ENCODE measurements around the gene EGR1.
"Not testable (repeated sequence)": the region's sequence is repeated elsewhere in the genome, so short reads cannot be mapped to it uniquely, and the experiment has no call there.

Gene EGR1

DNA sequence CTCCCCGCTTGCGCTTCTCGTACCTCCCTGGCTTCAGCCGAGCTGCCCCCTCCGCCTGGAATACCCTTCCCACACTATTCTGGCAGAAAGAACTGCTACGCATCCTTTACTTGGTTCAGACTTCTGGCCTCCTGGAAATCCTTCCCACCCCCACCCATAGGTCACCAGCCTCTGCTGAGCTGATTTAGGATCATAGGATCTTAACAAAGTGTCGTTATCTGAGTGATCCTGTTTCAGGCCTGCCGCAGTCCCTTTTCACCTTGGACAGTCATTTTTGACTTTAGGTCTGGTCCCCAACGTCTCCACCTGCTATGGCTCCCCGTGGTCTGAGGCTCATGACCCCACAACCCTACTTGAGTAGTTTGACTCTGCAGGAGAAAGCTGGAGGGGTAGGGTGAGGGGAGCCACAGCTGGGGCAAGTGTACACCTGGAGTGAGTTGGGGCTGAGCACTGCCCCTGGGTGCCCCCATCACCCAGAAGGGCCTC, 27.3 kb downstream of the EGR1 start:
- Histone ChIP-seq H3K4me3 (ENCODE audit: low read length) (peak overlapping the region; percentile 57), H3K4me1 (ENCODE audit: insufficient read depth, low read length) (peaks cover 42% of the 10 kb centered on the region), H3K27me3 (ENCODE audit: insufficient read depth, low read length) (no peaks in the 10 kb centered on the region), H3K9me3 (ENCODE audit: low read length) (no peaks in the 10 kb centered on the region), H2AFZ (ENCODE audit: low read depth, low read length) (peak overlapping the region; percentile 64), H3K36me3 (ENCODE audit: insufficient read depth, low read length) (no peaks in the 10 kb centered on the region)

GRCh38 chr5:138495351-138495750, 30.1 kb downstream of the EGR1 start:
- Histone ChIP-seq H3K4me3 (ENCODE audit: low read length) (no peak overlapping the region), H3K9me3 (ENCODE audit: low read length) (no peaks in the 10 kb centered on the region), H3K4me1 (ENCODE audit: insufficient read depth, low read length) (peaks cover 32% of the 10 kb centered on the region), H3K36me3 (ENCODE audit: insufficient read depth, low read length) (no peaks in the 10 kb centered on the region), H2AFZ (ENCODE audit: low read depth, low read length) (no peak overlapping the region), H3K27me3 (ENCODE audit: insufficient read depth, low read length) (no peaks in the 10 kb centered on the region)

DNA sequence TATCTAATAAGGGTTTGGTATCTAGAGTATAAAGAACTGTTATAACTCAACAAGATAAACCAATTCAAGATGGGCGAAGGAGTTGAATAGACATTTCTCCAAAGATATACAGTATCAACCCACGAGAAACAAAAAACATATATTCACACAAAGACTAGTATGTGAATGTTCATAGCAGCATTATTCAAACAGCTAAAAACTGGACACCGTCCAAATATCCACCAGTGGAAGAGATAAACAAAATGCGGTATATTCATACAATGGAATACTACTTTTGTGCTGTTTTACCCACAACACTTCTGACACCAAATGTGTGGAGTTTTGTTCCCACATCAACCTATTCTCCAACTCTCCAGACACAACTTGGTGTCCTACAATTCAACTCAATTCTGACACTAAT, 33.1 kb downstream of the EGR1 start:
- Histone ChIP-seq H3K4me3 (ENCODE audit: low read length) (no peak overlapping the region), H3K36me3 (ENCODE audit: insufficient read depth, low read length) (no peaks in the 10 kb centered on the region)

DNA sequence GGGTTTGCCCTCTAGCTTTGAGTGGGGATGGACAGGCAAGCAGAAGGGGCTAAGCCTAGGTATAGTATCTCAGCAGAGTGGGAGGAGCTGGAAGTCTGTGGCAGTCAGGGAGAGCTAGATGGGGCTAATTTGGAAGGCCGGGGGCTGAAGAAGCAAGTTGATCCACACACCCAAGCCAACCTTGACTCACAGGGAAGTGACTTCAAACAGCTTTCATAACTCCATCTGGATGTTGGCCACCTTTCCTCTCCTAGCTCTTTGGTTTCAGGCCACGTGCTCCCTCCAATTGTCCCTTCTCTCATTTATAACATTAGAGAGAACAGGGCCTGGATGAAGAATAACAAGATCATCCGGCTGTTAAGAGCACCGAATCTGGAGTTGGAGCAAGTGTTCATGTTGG, 36.8 kb downstream of the EGR1 start:
- no peak overlapping the region for H3K4me3 ChIP-seq (ENCODE audit: low read length)
- peaks cover 2% of the 10 kb centered on the region for H3K4me1 ChIP-seq (ENCODE audit: insufficient read depth, low read length)
- peaks cover 8% of the 10 kb centered on the region for H3K36me3 ChIP-seq (ENCODE audit: insufficient read depth, low read length)
- no peaks in the 10 kb centered on the region for H3K9me3 ChIP-seq (ENCODE audit: low read length)
- H2AFZ ChIP-seq (ENCODE audit: low read depth, low read length) = no peak overlapping the region
- no peaks in the 10 kb centered on the region for H3K27me3 ChIP-seq (ENCODE audit: insufficient read depth, low read length)

More for the DNA sequence above, 33.1 kb downstream of the EGR1 start:
- Histone ChIP-seq H3K9me3 (ENCODE audit: low read length) (no peaks in the 10 kb centered on the region), H3K4me1 (ENCODE audit: insufficient read depth, low read length) (peaks cover 6% of the 10 kb centered on the region), H3K27me3 (ENCODE audit: insufficient read depth, low read length) (no peaks in the 10 kb centered on the region), H2AFZ (ENCODE audit: low read depth, low read length) (no peak overlapping the region)

- peaks cover 2% of the 10 kb centered on the region for H3K4me1 ChIP-seq (ENCODE audit: insufficient read depth, low read length)
- H3K4me3 ChIP-seq (ENCODE audit: low read length) = no peak overlapping the region
- H3K27me3 ChIP-seq (ENCODE audit: insufficient read depth, low read length) = no peaks in the 10 kb centered on the region
- peaks cover 10% of the 10 kb centered on the region for H3K36me3 ChIP-seq (ENCODE audit: insufficient read depth, low read length)
- no peaks in the 10 kb centered on the region for H3K9me3 ChIP-seq (ENCODE audit: low read length)
- H2AFZ ChIP-seq (ENCODE audit: low read depth, low read length) = no peak overlapping the region
These were observed 37.2 kb downstream of the EGR1 start for GRCh38 chr5:138502521-138502920.

- no peak overlapping the region for H3K4me3 ChIP-seq (ENCODE audit: low read length)
- H2AFZ ChIP-seq (ENCODE audit: low read depth, low read length) = no peak overlapping the region
- H3K4me1 ChIP-seq (ENCODE audit: insufficient read depth, low read length) = peaks cover 2% of the 10 kb centered on the region
- H3K27me3 ChIP-seq (ENCODE audit: insufficient read depth, low read length) = no peaks in the 10 kb centered on the region
- peaks cover 21% of the 10 kb centered on the region for H3K36me3 ChIP-seq (ENCODE audit: insufficient read depth, low read length)
- no peaks in the 10 kb centered on the region for H3K9me3 ChIP-seq (ENCODE audit: low read length)
These were observed 38.4 kb downstream of the EGR1 start for GRCh38 chr5:138503487-138504270.

GRCh38 chr5:138504799-138505198, 39.5 kb downstream of the EGR1 start:
- peaks cover 30% of the 10 kb centered on the region for H3K36me3 ChIP-seq (ENCODE audit: insufficient read depth, low read length)
- H3K27me3 ChIP-seq (ENCODE audit: insufficient read depth, low read length) = no peaks in the 10 kb centered on the region
- peaks cover 7% of the 10 kb centered on the region for H3K4me1 ChIP-seq (ENCODE audit: insufficient read depth, low read length)
- H2AFZ ChIP-seq (ENCODE audit: low read depth, low read length) = no peak overlapping the region
- H3K4me3 ChIP-seq (ENCODE audit: low read length) = no peak overlapping the region
- no peaks in the 10 kb centered on the region for H3K9me3 ChIP-seq (ENCODE audit: low read length)

DNA sequence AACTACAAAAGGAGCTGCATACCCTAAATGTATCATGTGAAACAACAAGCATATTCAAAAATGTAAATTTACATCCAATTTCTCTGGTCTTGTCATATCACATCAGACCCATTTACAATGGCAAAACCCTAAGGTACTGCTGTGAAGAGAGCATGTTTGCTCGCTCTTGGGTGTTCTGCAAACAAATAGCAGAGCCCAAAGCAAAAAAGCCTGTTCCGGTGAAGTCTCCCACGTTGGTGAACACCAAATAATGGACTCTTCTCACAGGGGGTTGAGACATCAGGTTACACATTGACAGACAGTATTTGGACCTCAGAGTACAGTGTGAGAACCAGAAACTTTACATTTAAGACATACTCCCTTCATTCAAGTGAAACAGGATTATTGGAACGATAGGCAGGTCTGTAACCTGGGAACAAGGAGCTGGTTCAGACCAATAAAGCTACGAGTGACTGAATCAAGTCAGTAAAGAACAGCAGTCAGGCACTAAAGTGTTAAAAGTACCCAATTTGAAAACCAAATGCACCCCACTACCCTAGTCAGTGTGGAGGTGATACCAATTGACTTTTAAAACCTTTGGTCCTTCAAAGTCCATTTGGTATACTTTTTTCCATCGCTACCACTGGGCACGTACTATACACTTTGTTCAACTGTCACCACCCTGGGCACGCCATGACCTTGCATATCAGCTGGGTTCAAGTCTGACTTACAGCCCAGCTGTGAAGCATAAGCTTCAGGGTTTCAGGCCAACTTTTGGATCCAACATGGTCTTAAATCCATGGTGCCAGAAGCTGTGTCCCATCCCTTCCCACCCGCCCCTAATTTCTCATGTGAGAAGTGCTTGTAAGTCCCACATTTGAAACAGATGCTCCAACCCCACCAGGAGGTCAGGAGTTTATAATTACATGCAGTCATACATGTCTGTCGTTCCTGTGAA, 41.4 kb downstream of the EGR1 start:
- no peak overlapping the region for H2AFZ ChIP-seq (ENCODE audit: low read depth, low read length)
- H3K36me3 ChIP-seq (ENCODE audit: insufficient read depth, low read length) = peaks cover 47% of the 10 kb centered on the region

DNA sequence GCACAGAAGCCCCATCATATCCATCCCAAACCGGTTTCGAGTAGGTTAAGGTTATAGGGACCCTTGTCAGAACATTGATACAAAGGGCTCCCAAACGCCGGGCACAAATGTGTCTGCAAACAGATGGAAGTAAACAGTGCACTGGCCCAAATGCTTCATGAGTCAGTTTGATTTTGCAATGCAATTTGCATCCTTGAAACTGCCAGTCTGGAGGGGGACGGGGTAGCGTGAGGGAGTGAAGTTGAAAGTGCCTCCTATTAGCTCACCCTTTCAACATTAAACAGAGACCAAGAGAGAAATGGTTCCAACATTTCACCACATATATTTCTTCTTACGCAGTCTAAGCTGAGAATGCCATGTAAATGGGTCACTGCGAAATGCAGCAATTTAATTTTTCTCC, 42.2 kb downstream of the EGR1 start:
- H3K36me3 ChIP-seq (ENCODE audit: insufficient read depth, low read length) = peaks cover 55% of the 10 kb centered on the region
- not testable (repeated sequence) for H3K27me3 ChIP-seq (ENCODE audit: insufficient read depth, low read length); H3K4me1 ChIP-seq (ENCODE audit: insufficient read depth, low read length); H2AFZ ChIP-seq (ENCODE audit: low read depth, low read length); H3K4me3 ChIP-seq (ENCODE audit: low read length); H3K9me3 ChIP-seq (ENCODE audit: low read length)

More for the DNA sequence above, 41.4 kb downstream of the EGR1 start:
- Histone ChIP-seq H3K4me1 (ENCODE audit: insufficient read depth, low read length) (peaks cover 7% of the 10 kb centered on the region), H3K27me3 (ENCODE audit: insufficient read depth, low read length) (no peaks in the 10 kb centered on the region), H3K4me3 (ENCODE audit: low read length) (no peak overlapping the region), H3K9me3 (ENCODE audit: low read length) (no peaks in the 10 kb centered on the region)

GRCh38 chr5:138508958-138509357, 43.7 kb downstream of the EGR1 start:
- Histone ChIP-seq H2AFZ (ENCODE audit: low read depth, low read length) (no peak overlapping the region), H3K4me3 (ENCODE audit: low read length) (no peak overlapping the region), H3K27me3 (ENCODE audit: insufficient read depth, low read length) (no peaks in the 10 kb centered on the region), H3K4me1 (ENCODE audit: insufficient read depth, low read length) (peaks cover 5% of the 10 kb centered on the region), H3K36me3 (ENCODE audit: insufficient read depth, low read length) (peaks cover 69% of the 10 kb centered on the region), H3K9me3 (ENCODE audit: low read length) (no peaks in the 10 kb centered on the region)

GRCh38 chr5:138514021-138514420, 48.7 kb downstream of the EGR1 start:
- Histone ChIP-seq H3K4me1 (ENCODE audit: insufficient read depth, low read length) (peaks cover 4% of the 10 kb centered on the region), H2AFZ (ENCODE audit: low read depth, low read length) (no peak overlapping the region), H3K9me3 (ENCODE audit: low read length) (no peaks in the 10 kb centered on the region), H3K4me3 (ENCODE audit: low read length) (no peak overlapping the region), H3K27me3 (ENCODE audit: insufficient read depth, low read length) (no peaks in the 10 kb centered on the region), H3K36me3 (ENCODE audit: insufficient read depth, low read length) (peaks cover 89% of the 10 kb centered on the region)

DNA sequence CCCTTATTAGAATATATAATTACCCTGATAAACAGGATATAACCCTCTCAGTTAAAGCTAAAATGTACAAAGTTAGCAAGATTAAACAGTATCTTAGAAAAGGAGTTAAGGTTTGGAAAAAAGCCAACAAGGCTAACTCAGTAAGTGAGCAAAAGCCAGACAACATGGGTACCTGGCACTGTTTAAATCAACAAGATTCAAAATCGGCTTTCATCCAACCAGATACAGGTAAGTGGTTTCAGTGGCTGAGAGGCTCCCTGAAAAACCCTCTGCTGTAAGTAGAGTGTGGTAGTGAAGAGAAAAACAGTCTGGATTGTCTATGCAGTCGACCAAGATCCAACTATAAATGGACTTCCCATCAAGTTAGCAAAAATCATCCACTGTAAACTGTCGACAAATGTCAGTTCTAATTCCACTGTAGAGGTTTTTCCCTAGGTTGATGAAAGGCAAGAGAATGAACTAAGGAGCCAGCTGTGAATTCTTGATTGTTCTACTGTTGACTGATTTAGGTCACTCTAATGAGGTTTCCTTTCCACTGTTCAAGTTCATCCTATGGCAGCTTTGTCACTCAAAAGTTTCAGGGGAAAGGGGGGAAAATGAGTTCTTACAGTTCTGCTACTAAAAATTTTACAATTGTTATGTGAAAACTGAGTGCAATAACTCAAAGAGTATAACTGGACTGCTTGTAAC, 50.4 kb downstream of the EGR1 start:
- Histone ChIP-seq H3K4me3 (ENCODE audit: low read length) (no peak overlapping the region), H3K4me1 (ENCODE audit: insufficient read depth, low read length) (no peaks in the 10 kb centered on the region), H3K27me3 (ENCODE audit: insufficient read depth, low read length) (no peaks in the 10 kb centered on the region), H3K9me3 (ENCODE audit: low read length) (no peaks in the 10 kb centered on the region), H3K36me3 (ENCODE audit: insufficient read depth, low read length) (peaks cover 77% of the 10 kb centered on the region), H2AFZ (ENCODE audit: low read depth, low read length) (no peak overlapping the region)

GRCh38 chr5:138517437-138517836, 52.2 kb downstream of the EGR1 start:
- no peak overlapping the region for H3K4me3 ChIP-seq (ENCODE audit: low read length)
- H2AFZ ChIP-seq (ENCODE audit: low read depth, low read length) = no peak overlapping the region
- no peaks in the 10 kb centered on the region for H3K27me3 ChIP-seq (ENCODE audit: insufficient read depth, low read length)
- H3K9me3 ChIP-seq (ENCODE audit: low read length) = no peaks in the 10 kb centered on the region
- H3K36me3 ChIP-seq (ENCODE audit: insufficient read depth, low read length) = peaks cover 61% of the 10 kb centered on the region
- no peaks in the 10 kb centered on the region for H3K4me1 ChIP-seq (ENCODE audit: insufficient read depth, low read length)
